ENCODE measurements around the gene PVR. TPM values are rescaled to one million over a fixed set of nuclear protein-coding genes. Genes with fewer than 3 reads are reported as not detected.

Gene PVR
- total RNA-seq, 1 donor from 2014 or later: 102 TPM

DNA sequence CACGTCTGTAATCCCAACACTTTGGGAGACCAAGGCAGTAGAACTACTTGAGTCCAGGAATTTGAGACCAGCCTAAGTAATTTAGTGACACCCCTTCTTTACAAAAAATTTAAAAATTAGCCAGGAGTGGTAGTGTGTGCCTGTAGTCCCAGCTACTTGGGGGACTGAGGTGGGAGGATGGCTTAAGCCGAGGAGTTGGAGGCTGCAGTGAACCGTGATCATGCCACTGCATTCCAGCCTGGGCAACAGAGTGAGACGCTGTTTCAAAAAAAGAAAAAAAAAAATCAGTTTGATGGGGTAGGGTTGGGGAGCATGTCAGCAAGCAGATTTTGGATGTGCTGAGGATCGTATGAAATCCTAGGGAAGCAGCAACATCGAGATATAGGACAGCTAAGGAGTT lies 31.8 kb downstream of the PVR start:
- no peak for FAIRE-seq
- TF ChIP-seq, protein P1, sequence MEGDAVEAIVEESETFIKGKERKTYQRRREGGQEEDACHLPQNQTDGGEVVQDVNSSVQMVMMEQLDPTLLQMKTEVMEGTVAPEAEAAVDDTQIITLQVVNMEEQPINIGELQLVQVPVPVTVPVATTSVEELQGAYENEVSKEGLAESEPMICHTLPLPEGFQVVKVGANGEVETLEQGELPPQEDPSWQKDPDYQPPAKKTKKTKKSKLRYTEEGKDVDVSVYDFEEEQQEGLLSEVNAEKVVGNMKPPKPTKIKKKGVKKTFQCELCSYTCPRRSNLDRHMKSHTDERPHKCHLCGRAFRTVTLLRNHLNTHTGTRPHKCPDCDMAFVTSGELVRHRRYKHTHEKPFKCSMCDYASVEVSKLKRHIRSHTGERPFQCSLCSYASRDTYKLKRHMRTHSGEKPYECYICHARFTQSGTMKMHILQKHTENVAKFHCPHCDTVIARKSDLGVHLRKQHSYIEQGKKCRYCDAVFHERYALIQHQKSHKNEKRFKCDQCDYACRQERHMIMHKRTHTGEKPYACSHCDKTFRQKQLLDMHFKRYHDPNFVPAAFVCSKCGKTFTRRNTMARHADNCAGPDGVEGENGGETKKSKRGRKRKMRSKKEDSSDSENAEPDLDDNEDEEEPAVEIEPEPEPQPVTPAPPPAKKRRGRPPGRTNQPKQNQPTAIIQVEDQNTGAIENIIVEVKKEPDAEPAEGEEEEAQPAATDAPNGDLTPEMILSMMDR (IDR thresholded peaks at IDR 0.05; ENCODE audit: insufficient read depth, low read length, severe bottlenecking): no peak
- no peak for DNase-seq (ENCODE audit: low read depth)
- Histone ChIP-seq H3K4me3 (ENCODE audit: low read depth, low read length) (no peak overlapping the region), H3K27me3 (ENCODE audit: control insufficient read depth, insufficient read depth, low read length) (no peaks in the 10 kb centered on the region), H3K36me3 (ENCODE audit: control insufficient read depth, insufficient read depth, low read length) (peaks cover 6% of the 10 kb centered on the region)

DNA sequence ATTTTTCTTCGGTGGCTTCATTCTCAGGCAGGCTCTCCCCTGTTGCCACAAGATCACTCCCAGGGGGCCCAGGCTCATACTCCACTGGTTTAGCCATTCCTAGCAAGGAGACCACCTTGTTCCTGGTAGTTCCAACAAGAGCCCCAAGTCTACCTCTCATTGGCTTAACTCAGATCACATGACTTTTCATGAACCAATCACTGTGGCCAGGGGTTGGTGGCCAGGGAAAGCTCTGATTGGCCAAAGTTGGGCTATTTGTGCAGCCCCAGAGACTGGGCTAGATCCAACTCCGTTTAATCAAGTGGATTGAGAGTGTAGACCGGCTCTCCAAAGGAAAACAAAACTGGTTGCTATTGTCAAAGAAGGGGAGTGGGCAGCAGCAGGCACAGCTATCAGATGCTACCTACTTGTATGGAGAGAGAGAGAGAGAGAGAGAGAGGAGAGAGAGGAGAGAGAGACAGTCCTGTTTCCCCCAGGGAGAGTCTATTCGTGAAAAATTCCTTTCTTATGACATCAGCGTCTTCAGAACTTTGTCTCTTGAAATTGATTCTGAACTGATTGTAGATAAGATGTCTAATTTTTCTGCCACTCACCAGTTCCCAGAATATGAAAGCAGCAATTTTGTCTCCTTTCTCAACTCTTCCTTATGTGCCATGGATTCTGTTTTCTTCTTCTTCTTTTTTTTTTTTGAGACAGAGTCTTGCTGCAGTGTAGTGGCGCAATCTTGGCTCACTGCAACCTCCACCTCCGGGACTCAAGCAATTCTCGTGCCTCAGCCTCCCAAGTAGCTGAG lies 33.5 kb downstream of the PVR start:
- DNase-seq (ENCODE audit: low read depth) (peak; percentile 56), FAIRE-seq (peak; percentile 66)
- H3K36me3 ChIP-seq (ENCODE audit: control insufficient read depth, insufficient read depth, low read length): peaks cover 8% of the 10 kb centered on the region
- no peak overlapping the region for H3K4me3 ChIP-seq (ENCODE audit: low read depth, low read length)
- TF ChIP-seq, protein P1 (IDR thresholded peaks at IDR 0.05; ENCODE audit: insufficient read depth, low read length, severe bottlenecking): no peak
- H3K27me3 ChIP-seq (ENCODE audit: control insufficient read depth, insufficient read depth, low read length): no peaks in the 10 kb centered on the region

- Histone ChIP-seq H3K36me3 (ENCODE audit: control insufficient read depth, insufficient read depth, low read length) (peaks cover 7% of the 10 kb centered on the region), H3K4me3 (ENCODE audit: low read depth, low read length) (no peak overlapping the region), H3K27me3 (ENCODE audit: control insufficient read depth, insufficient read depth, low read length) (no peaks in the 10 kb centered on the region)
- TF ChIP-seq, protein P1 (IDR thresholded peaks at IDR 0.05; ENCODE audit: insufficient read depth, low read length, severe bottlenecking): no peak
- no peak for DNase-seq (ENCODE audit: low read depth)
- FAIRE-seq: peak; percentile 23
Measured at GRCh38 chr19:44680536-44680935, 36.8 kb downstream of the PVR start.

- FAIRE-seq: no peak
- H3K4me3 ChIP-seq (ENCODE audit: low read depth, low read length): no peak overlapping the region
- peaks cover 7% of the 10 kb centered on the region for H3K36me3 ChIP-seq (ENCODE audit: control insufficient read depth, insufficient read depth, low read length)
- TF ChIP-seq, protein P1 (IDR thresholded peaks at IDR 0.05; ENCODE audit: insufficient read depth, low read length, severe bottlenecking): no peak
- no peaks in the 10 kb centered on the region for H3K27me3 ChIP-seq (ENCODE audit: control insufficient read depth, insufficient read depth, low read length)
- no peak for DNase-seq (ENCODE audit: low read depth)
Measured at GRCh38 chr19:44681992-44682790, 38.5 kb downstream of the PVR start.

GRCh38 chr19:44682807-44683206 lies 39.1 kb downstream of the PVR start:
- Histone ChIP-seq H3K27me3 (ENCODE audit: control insufficient read depth, insufficient read depth, low read length) (no peaks in the 10 kb centered on the region), H3K36me3 (ENCODE audit: control insufficient read depth, insufficient read depth, low read length) (peaks cover 7% of the 10 kb centered on the region), H3K4me3 (ENCODE audit: low read depth, low read length) (no peak overlapping the region)
- DNase-seq (ENCODE audit: low read depth) (no peak), FAIRE-seq (no peak)
- TF ChIP-seq, protein P1 (IDR thresholded peaks at IDR 0.05; ENCODE audit: insufficient read depth, low read length, severe bottlenecking): no peak

Data from bronchial epithelial cell (primary cell).